PFSK-1 (cell line): ENCODE data around the gene TSEN15.

ENCODE experiments used
- FOXP2 ChIP-seq: optimal IDR thresholded peaks from 2 replicates; pipeline ENCODE3; 2011; ENCODE audit warnings: borderline replicate concordance, control low read depth, inconsistent platforms; ENCODE audit not compliant: insufficient read depth; ENCODE audit errors: extremely low read length, extremely low read depth
- POLR2AphosphoS5 ChIP-seq: IDR thresholded peaks from 2 replicates; pipeline ENCODE4 v1.6.1; 2012; ENCODE audit warnings: low read depth, mild to moderate bottlenecking, control low read depth, low read length, moderate library complexity
- SIN3A ChIP-seq: IDR thresholded peaks from 2 replicates; pipeline ENCODE4 v1.6.1; 2012; ENCODE audit warnings: mild to moderate bottlenecking, low read length, moderate library complexity, borderline replicate concordance; ENCODE audit not compliant: insufficient read depth
- TAF1 ChIP-seq: IDR thresholded peaks from 2 replicates; pipeline ENCODE4 v1.6.1; 2012; ENCODE audit warnings: low read length, control low read depth, borderline replicate concordance; ENCODE audit not compliant: insufficient read depth
- TF ChIP-seq, protein P1 (sequence below), 2 experiments: IDR thresholded peaks; 2 replicates each; pipeline versions ENCODE4 v1.6.1 to v1.8.0; 2011 to 2012; ENCODE audit warnings: low read depth in 2 of 2, low read length in 2 of 2, control low read depth in 1 of 2, inconsistent platforms in 1 of 2, mild to moderate bottlenecking in 1 of 2, moderate library complexity in 1 of 2; ENCODE audit not compliant: insufficient read depth in 1 of 2

Gene TSEN15

DNA sequence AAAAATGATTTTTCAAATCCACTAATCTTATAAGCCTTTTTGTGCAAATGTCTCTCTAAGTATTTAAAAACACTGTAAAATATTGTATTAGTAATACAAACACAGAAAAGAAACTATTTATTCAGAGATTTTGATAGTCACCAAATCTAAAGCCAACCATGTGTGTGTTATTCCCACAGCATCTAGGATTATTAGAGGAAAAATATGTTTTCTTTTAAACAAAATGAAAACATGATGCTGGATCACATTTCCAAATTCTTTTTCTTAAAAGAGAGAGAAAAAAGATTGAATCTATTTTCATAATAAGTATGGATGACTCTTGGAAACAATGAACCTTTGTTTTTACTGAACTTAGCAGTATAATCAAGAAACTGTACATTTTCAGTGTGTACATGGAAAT is 39.3 kb upstream of the TSEN15 start:
- no peak for TF ChIP-seq FOXP2
- no peak for TF ChIP-seq SIN3A
- TF ChIP-seq, protein P1, sequence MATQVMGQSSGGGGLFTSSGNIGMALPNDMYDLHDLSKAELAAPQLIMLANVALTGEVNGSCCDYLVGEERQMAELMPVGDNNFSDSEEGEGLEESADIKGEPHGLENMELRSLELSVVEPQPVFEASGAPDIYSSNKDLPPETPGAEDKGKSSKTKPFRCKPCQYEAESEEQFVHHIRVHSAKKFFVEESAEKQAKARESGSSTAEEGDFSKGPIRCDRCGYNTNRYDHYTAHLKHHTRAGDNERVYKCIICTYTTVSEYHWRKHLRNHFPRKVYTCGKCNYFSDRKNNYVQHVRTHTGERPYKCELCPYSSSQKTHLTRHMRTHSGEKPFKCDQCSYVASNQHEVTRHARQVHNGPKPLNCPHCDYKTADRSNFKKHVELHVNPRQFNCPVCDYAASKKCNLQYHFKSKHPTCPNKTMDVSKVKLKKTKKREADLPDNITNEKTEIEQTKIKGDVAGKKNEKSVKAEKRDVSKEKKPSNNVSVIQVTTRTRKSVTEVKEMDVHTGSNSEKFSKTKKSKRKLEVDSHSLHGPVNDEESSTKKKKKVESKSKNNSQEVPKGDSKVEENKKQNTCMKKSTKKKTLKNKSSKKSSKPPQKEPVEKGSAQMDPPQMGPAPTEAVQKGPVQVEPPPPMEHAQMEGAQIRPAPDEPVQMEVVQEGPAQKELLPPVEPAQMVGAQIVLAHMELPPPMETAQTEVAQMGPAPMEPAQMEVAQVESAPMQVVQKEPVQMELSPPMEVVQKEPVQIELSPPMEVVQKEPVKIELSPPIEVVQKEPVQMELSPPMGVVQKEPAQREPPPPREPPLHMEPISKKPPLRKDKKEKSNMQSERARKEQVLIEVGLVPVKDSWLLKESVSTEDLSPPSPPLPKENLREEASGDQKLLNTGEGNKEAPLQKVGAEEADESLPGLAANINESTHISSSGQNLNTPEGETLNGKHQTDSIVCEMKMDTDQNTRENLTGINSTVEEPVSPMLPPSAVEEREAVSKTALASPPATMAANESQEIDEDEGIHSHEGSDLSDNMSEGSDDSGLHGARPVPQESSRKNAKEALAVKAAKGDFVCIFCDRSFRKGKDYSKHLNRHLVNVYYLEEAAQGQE (IDR thresholded peaks at IDR 0.05; ENCODE audit: insufficient read depth in 1 of 2, low read depth in 2 of 2, low read length in 2 of 2): no peak
- TF ChIP-seq POLR2AphosphoS5: no peak
- no peak for TF ChIP-seq TAF1

DNA sequence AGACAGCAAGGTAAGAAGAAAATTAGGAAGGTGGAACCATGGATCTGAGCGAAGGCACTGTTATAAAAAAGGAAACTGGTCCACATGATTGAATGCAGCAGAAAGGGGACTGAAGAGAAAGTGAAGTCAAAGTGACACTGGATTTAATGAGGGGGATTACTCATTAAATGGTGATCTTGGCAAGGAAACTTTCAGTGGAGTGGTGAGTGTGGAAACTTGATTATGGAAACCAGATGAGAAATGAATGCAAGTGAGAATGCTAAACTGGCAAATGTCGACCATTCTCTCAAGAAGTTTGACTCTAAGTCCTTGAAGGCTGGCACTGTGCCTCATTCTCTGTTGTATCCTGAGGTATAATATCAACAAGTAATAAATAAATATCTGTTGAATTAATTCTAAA is 37.3 kb upstream of the TSEN15 start:
- TF ChIP-seq POLR2AphosphoS5 (no peak), SIN3A (no peak), FOXP2 (no peak), TAF1 (no peak)
- TF ChIP-seq, protein P1 (IDR thresholded peaks at IDR 0.05; ENCODE audit: insufficient read depth in 1 of 2, low read depth in 2 of 2, low read length in 2 of 2): no peak

DNA sequence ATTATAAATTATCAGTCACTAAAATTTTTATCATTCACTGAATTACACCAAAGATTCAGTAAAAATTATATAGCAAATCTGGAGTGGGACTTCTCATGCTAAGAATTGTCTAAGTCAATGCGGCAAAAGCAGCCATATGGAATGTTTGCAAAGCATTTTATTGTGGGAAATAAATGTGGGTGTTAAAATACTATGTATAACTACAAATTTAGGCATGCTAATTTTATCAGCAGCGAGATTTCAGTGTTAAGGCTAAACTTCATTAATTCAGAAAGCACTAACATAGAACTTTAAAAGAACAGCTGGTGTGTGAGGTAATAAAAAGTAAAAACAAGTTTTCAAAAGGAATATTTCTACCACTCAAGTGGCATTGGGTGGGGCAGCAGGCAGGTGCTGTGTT is 35.4 kb upstream of the TSEN15 start:
- no peak for TF ChIP-seq FOXP2
- TF ChIP-seq POLR2AphosphoS5: no peak
- no peak for TF ChIP-seq SIN3A
- TF ChIP-seq, protein P1 (IDR thresholded peaks at IDR 0.05; ENCODE audit: insufficient read depth in 1 of 2, low read depth in 2 of 2, low read length in 2 of 2): no peak
- TF ChIP-seq TAF1: no peak

DNA sequence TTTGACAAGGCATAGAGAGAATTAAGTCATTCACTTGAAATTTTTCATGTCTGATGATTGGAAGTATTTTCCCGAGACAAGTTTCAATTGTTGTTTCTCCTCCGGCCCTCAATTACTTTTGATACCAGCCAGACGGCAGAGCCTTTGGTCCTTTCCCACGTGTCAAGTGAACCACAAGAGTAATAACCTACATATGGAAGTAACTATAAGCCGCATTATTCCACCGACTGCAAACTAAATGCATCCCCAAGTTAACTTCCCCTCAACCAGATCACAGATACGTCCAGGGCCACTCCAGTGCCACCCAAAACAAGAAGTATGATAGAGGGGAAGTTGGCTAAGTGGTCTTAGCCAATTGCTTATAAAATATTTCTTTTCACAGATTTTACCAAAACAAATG is 34.2 kb upstream of the TSEN15 start:
- no peak for TF ChIP-seq SIN3A
- TF ChIP-seq POLR2AphosphoS5: no peak
- TF ChIP-seq, protein P1 (IDR thresholded peaks at IDR 0.05; ENCODE audit: insufficient read depth in 1 of 2, low read depth in 2 of 2, low read length in 2 of 2): no peak
- no peak for TF ChIP-seq FOXP2
- TF ChIP-seq TAF1: no peak

DNA sequence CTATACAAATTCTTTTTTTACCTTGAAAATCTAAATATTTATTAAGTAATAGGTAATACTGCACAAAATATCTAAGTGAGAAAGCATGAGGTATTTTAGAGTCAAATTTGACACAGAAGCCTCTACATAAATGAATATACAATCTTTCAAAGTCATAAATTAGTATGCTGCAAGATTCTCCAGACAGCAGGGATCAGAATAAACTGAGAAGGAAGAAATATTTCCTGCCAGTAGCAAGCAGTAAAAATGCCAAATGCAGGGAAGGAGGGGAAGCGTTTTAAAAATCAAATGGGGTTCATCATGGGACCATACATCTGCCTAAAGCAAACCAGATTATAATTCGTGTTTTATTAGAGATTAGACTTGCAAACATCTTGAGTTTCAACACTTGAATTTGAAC is 32.9 kb upstream of the TSEN15 start:
- TF ChIP-seq FOXP2: no peak
- no peak for TF ChIP-seq TAF1
- no peak for TF ChIP-seq POLR2AphosphoS5
- no peak for TF ChIP-seq SIN3A
- TF ChIP-seq, protein P1 (IDR thresholded peaks at IDR 0.05; ENCODE audit: insufficient read depth in 1 of 2, low read depth in 2 of 2, low read length in 2 of 2): no peak
